HG02623 (cell line): Measurements from ENCODE around the gene COL25A1.
"Not testable (repeated sequence)": the region's sequence is repeated elsewhere in the genome, so short reads cannot be mapped to it uniquely, and the experiment has no call there.

Experiments used
- ATAC-seq: cut with Tn5 transposase; IDR thresholded peaks from one replicate; pipeline ENCODE4 v1.9.1; 2021; ENCODE audit warnings: moderate library complexity; ENCODE audit not compliant: unreplicated experiment

COL25A1 gene

DNA sequence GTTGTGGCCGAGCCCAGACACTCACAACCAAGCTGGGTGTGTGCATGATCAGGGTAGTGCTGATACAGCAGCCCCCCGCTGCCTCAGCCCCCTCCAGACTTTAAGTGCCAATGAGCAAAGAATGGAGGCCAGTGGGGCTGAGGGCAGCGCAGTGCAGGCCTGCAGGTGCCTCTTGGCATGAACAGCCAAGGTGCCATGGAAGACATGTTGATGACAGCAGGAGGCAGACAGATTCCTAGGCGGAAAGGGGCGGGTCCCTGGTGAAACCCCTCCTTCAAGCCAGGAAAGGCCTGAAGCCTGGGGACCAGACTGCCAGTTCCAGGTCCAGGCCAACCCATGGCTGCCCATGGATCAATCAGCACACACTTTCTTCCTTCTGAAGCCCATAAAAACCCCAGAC is 286.3 kb downstream of the COL25A1 start:
- ATAC-seq: no peak

DNA sequence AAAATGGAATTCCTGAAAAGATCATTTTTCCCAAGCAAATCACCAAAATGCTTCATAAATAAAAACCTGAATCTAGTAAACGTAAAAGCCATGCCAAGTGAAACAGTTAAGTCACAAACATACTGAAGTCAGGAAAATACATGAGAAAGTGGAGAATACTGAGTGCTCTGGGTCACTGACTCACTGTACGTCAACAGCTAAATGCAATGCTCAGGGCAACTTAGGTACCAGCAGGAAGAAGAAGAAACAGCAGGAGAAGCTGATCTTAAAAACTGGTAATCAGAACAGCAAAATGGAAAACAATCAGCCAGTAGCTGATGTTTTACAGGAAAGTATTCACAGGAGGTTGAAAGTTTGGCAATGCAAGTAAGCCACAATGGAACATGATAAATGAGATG is 287.0 kb downstream of the COL25A1 start:
- ATAC-seq: no peak

DNA sequence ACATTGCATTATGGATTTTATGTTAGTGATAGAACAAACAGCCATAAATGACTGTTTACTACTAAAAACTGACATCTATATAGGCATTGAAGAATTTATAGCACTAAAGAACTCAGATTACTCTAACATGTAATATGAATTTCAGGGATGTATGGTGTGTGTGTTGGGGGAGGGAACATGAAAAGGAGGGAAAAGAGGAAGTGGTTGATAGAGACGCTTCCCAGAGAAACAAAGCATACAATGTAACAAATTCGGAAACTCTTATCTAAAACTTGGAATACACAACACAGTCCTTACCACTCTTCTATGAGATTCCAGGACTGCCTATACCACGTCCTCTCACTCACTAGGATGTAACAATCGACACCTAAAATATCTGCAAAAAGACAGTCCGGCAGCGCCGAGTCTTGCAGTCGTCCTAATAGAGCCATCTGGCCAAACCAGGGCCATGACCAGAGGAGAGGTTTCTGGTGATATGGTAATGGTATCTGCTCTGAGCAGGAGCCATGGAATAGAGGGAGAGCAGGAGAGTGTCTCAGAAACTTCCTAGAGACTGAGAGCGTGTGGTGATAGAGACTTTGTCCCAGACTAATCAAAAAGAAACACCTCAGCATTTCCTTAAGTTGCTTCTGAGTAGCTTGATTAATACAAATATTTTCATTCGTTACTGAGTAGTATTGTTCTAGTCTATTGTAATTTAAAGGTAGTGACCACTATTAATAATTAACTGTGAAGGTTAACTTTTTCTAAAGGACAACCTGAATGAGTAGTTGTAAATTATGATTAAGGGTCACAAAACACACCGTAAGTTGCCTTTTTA is 287.7 kb downstream of the COL25A1 start:
- no peak for ATAC-seq

DNA sequence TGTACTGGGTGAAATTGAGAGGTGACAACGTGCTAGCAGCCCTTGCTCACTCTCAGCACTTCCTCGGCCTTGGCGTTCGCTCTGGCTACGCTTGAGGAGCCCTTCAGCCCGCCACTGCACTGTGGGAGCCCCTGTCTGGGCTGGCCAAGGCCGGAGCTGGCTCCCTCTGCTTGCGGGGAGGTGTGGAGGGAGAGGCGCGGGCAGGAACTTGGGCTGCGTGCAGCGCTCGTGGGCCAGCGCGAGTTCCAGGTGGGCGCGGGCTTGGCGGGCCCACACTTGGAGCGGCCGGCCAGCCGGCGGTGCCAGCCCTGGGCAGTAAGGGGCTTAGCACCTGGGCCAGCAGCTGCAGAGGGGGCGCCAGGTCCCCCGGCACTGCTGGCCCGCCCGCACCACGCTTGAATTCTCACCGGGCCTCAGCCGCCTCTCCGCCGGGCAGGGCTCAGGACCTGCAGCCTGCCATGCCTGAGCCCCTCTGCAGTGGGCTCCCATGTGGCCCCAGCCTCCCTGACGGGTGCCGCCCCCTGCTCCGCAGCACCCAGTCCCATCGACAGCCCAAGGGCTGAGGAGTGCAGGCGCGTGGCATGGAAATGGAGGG is 290.1 kb downstream of the COL25A1 start:
- ATAC-seq: no peak

DNA sequence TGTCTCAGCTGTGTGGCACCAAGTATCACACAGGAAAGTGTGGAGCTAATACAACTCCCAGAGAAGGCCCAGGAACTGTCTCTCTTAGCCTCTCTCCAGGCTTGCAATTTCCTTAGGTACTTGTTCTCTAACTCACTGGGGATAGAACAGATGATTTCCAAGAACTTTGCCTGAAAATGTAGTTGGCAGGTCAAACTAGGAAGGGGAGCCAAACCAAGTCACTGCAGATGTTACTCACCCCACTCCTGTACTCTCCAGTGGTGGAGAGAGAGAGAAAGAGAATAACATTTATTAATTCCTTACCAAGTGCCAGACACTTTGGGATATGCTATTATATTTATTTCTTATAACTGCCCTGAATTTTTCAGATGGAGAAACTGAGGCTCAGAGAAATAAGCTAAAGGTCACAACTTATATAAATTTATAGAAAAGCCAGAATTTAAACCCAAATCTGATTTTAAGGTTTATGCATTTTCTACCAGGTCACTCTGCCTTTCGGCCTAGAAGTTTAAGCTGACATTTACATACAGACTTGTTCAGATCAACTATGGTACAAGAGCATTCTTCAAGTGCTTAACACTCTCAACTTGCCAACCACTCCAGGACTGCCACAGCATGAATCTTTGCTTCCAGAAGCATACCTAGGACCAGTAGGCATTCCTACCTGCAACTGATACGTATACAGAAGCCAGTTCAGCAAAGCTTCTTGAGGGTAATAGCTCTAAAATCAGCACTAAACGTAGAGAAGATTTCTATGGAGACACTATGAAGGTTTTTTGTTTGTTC is 291.0 kb downstream of the COL25A1 start:
- no peak for ATAC-seq

DNA sequence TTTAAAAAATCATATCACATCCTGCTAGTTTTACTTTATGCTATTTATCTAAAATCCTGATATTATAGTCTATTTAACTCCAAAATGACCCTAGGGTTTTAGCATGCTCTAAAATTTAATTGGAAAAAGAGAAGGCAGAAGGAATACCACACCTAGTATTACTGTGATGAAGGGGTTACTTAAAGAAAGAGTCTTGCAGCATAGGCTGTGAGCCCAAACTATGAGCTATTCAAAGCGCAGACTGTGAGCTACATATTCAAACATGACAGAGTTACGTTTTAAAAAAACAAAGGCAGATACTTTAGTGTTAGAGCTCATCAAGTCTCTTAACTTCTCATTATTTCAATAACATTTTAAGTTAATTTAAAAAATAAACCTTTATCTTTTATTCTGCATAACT is 291.9 kb downstream of the COL25A1 start:
- ATAC-seq: no peak

DNA sequence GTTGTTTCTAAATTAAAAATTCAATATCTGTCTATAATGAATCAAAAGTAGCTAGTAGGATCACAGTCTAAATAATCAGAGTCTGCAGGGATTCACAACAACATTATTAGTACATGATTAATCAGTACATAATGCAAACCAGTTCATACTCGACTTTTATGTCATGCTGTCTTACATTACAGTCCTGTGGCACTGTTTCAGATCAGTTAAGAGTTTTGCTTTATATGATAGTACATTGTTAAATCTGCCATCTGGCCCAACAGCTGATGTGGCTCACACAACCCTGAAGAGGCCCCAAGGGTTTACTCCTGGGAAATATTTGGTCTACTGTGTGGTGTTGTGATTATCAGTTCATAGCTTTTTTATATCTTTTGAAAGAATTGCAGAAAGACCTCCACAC is 292.5 kb downstream of the COL25A1 start:
- no peak for ATAC-seq

DNA sequence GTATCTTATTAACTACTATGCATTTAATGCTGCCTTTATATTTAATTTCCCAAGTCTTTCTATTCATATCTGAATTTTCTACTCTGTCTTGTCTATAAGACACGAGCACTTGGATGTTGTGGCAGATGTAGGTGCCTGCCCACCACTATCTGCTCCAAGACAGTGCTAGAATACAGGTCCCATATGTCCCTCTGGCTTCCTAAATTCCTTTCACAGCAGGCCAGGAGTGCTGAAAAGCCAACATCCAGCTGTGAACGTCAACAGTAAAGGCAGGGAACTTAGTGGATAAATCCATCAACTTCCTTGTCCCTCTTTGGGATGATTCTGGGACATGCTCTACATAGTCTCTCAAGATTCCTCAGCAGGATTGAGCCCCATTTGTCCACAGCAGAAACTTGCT is 294.5 kb downstream of the COL25A1 start:
- ATAC-seq: no peak

DNA sequence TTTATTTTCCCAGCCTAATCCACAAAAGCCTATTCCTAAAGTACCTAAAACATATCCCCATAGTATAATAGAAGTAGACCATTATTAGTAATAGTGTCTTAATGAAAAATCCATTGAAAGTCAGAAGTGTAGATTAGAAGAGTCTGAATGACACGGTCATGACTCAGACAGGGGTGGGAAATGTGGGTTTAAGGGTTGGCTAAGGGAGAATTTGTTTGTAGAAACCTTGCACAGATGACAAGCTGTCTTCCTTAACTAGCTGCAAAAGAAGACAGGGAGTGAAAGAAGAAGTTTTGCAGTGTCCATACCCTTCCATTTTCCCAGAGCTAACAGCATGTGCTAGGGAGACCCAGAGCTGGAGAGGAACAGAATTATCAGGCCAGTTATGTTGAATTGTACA is 296.9 kb downstream of the COL25A1 start:
- ATAC-seq: no peak

DNA sequence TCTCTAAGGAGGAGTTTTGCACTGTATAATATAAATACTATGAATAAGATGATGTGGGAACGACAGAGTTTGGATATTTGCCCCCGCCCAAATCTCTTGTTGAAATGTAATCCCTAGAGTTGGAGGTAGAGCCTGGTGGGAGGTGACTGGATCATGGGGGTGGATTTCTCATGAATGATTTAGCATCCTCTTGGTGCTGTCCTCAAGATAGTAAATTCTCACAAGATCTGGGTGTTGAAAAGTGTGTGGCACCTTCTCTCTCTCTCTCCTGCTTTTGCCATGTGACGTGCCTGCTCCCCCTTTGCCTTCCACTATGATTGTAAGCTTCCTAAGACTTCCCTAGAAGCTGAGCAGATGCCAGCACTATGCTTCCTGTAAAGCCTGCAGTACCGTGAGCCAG is 298.0 kb downstream of the COL25A1 start:
- ATAC-seq: no peak

DNA sequence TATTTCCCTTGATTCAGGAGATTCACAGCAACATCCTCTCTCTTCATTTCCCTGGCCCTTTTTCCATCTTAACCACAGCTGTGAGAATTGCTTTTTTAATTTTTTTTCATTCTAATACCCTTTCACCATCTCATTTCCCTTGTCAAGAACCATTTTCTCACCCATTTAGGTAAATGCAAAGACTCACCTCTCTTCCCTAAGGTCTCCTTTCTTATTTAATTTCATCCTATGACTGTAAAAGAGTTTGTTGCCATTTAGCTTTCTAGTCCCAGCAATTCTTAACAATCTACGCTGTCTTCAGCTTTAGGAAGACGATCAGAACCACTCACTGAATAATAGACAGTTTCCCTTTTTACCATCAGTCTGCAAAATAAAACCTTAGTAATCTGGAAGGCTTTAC is 298.5 kb downstream of the COL25A1 start:
- ATAC-seq: no peak

DNA sequence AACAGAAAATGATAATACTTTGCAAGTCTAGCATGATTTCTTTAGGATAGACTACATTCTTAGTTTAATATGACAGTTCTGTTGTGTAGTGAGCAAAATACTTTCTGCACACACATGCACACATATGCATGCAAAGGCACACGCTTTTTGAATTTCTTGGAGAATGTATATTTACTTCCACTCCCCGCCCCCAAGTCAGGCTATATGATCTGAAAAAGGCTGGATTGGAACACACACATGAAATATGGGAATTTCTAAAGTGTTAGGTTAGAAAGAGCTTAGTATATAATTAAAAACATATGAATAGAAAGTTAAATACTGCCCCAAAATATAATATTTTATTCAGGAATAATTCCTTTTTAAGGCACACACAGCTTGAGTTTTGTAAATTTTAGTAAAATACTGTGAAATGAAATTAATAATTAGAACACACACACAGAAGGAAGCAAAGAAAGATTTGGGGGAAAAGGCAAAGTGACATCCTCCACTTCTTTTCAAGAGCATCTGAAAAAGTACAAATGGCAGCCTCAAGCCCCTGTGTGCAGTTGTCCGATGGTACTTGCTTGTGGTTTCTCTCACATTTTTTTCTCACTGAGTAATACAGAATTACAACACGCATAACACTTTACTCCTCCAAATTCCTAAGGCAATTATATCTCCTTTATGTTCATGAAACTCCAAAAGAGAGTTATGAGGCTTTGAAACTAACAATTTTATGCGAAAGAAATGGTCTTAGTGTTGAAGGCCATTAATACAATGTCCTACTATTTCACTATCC is 310.7 kb downstream of the COL25A1 start:
- ATAC-seq: no peak

DNA sequence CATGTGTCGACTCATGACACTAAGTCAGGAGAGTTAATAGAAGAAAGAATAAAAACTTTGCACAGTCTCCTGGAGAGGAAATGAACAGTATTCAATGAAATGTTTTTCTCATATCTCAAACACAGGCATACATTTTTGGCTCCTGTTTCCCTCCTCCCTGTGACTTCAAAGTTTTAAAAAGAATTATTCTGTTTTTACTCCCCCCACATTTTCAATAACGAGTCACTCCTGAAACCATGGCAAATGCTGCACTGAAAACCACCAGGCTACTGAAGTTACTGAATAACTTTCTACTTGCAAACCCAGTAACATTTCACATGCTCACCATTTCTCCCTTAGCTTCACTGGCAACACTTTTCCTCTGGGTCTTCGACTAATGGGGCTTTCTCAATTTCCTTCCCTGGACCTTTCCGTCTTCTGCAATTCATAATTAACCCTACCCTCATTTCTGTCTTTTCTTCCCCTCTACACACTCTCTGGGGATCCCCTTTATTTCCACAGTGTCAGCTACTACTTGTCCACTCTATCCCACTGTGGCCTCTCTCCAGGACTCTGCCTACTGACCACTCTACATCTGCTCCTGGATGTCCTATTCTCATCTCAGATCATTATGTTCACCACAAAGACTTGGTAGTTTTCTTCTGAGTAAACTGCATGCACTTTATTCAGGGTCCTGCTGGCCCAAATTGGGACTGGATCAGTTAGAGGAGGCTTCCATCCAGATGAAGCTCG is 313.8 kb downstream of the COL25A1 start:
- ATAC-seq: peak; percentile 78

DNA sequence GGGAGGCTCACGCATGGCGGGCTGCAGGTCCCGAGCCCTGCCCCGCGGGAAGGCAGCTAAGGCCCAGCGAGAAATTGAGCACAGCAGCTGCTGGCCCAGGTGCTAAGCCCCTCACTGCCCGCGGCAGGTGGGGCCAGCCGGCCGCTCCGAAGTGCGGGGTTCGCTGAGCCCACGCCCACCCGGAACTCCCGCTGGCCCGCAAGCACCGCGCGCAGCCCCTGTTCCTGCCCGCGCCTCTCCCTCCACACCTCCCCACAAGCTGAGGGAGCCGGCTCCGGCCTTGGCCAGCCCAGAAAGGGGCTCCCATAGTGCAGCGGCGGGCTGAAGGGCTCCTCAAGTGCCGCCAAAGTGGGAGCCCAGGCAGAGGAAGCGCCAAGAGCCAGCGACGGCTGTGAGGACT is 318.0 kb downstream of the COL25A1 start:
- ATAC-seq: not testable (repeated sequence)

DNA sequence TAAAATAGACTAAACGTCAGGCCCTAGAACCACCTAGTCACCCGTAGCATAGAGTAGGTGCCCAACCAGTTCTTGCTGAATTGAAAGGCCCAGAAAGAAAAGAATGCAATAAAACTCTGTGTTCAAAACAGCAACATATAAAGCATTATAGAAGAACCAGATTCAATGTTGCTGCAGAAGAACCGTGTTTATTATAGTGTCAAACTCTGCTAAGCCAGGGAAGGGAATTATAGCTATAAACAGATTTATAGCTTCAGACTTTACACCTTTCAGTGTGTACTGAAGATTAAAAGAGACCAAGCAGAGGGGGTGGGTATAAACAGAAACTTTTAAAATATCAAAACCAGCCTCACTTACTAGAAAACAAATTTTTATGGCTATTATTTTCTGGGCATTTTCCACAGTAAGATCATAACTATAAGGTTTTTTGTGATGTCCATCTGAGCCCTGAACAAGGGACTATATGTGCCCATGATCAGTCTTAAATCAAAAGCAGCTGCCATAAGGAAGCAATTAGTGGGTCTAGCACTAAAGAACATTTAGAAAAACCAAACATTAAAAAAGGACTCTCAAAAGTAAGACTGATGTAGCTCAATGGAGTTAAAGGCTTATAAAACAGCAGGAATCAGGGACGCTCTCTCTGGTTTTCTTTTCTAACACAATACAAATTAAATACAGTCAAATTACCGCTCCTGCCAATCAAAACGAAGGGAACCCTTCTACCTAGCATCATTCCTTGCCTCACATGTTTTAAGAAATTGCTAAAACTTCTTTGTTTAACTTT is 319.9 kb downstream of the COL25A1 start:
- no peak for ATAC-seq

DNA sequence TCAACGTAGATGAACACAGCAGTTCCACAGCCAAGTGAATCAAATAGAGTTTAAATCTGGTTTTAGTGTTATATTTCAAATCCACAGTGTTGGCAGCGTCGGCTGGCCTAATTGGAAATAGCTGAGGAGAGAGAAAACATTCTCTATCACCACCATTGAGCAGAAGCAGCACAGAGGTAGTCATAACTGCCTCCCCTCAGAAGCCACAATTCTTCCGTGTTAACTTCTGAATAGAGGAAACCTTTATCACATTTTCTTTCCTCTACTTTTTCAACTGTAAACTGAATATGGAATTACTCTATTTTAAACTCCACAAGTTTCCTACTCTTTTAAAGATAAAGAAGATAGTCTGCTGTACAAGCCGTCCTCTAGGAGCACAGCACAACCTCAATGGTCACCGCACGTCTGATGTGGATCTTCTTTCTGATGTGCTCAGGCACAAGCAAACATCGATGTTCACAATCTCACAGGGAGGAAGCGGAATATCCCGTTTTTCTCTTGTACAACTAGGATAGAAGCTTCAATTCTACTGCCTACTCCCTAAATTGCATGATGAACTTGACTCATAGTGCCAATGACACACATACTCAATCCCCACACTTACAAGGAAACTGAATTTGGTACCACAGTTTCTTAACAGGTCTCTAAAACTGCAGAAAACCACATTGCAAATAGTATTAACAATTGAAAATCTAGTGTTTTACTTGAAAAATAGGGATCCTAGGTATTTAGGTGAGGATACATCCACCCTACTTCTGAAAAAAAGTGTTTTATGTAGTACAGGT is 321.8 kb downstream of the COL25A1 start:
- no peak for ATAC-seq

DNA sequence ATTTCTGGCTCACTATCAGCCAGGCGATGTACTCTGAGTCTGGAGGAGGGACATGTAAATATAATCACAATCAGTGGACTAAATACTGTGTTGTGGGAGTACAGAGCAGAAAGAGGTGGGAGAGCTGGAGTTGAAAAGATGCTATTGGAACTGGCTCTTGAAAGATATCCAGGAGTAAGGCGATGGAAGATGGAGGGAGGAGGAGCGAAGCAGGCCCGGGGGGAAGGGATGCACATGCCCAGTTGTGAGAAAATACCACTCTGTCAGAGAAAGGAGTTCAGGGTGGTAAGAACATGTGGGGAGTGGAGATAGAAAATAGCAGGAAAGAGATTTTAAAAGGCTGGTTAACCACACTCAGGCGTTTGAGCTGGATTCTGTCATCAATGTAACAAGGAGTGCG is 322.7 kb downstream of the COL25A1 start:
- no peak for ATAC-seq

DNA sequence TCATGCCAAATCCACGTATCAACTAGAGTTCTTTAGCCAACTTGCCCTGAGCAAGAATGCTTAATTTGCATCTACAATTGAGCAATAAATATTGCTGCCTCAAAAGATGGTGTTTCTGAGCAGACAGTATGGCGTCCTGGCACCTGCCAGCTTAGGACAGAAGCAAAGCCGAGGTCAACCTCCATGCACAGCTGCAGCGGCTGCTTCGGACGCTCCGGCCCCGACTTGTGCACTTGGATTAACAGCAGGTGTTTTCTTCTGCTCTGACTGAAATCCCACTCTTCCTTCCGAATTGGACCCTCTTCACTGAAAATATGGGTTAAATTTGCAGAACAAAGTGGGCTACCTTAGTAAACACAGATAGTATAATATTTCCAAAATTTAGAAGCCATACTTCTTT is 324.4 kb downstream of the COL25A1 start:
- ATAC-seq: no peak
